Activated naive CD4-positive, alpha-beta T cell treated with anti-CD3 and anti-CD28 coated beads for 36 hours (primary cell): Measurements from ENCODE around the gene KCNMA1. TPM values are rescaled to one million over a fixed set of nuclear protein-coding genes. Genes with fewer than 3 reads are reported as not detected.

ENCODE experiments used
- CTCF ChIA-PET: fragments of 350-600 bp; sonication (Branson Sonifier 250); formaldehyde crosslinking; loops from one replicate; lab custom pipeline; 2021; ENCODE audit warnings: antibody characterized with exemption; lab: Charles Lee
- DNase-seq: peaks from one replicate; pipeline ENCODE4 v3.0.0-alpha.2; 2020
- H3K27ac Mint-ChIP-seq: one replicate; pipeline ENCODE4 v1.8.0; 2021; ENCODE audit warnings: mild to moderate bottlenecking, mixed read lengths
- H3K27me3 Mint-ChIP-seq: one replicate; pipeline ENCODE4 v1.8.0; 2021; ENCODE audit warnings: low read depth, mixed read lengths
- H3K36me3 Mint-ChIP-seq: one replicate; pipeline ENCODE4 v1.8.0; 2021; ENCODE audit warnings: low read depth, mixed read lengths
- H3K4me1 Mint-ChIP-seq: one replicate; pipeline ENCODE4 v1.8.0; 2021; ENCODE audit warnings: low read depth, mixed read lengths
- H3K4me3 Mint-ChIP-seq: one replicate; pipeline ENCODE4 v1.8.0; 2021; ENCODE audit warnings: mild to moderate bottlenecking, moderate library complexity, mixed read lengths
- H3K9me3 Mint-ChIP-seq: one replicate; pipeline ENCODE4 v1.8.0; 2021; ENCODE audit warnings: mixed read lengths
- intact Hi-C: fragments of 100-400 bp; cut with micrococcal nuclease; formaldehyde crosslinking; loops from one replicate; pipeline ENCODE4 v1.15.1; 2023
- total RNA-seq, 2 experiments: library from RNA; stranded (reverse); gene quantifications; one replicate each; pipeline ENCODE4 v1.2.3, GENCODE V29; 2021

Gene KCNMA1
- total RNA-seq, 2 experiments from 2014 or later: not detected

DNA sequence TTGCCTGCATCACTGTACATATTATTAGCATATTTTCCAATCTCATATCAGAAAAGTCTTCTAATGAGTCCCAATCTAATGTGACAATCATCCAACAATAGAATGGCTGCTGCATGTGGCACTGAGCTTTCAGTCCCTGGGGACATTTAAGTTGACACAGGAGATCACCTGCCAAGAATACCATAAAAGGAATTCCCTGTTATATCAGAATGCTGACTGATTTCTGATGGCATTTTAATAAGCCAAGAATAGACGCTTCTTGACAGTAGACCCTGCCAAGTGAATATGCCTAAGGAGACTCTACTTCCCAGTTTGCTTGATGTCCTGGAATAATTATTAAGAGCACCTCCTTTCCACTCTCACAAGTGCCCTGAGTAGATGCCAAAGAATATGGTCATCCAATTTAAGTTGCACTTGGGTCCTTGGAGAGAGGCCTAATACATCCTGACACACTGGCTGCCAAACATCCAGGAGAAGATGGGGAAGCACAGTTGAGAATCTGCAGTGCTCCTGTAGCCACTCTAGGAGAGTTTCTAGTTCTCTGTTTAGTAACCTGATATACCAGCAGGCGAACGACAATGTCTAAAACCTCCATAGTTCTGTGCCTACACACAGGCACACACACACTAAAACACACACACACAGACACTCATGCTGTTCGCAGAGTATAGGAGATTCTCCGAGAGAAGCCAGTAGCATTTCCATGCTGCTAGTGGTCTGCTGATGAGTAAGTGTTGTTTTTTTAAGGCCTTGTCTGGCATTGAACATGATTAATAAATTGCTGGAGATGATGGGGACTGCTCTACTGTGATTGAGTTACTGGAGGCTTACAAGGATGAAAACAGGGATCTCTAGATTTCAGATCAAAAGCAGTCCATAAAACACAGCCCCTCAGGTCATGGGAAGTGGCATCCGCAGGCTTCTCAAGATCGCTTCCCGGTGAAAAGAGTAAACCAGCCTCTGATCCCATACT is 369.6 kb downstream of the KCNMA1 start:
- intact Hi-C loops: no loop called here
- Mint-ChIP-seq H3K27ac (no peak overlapping the region), H3K4me1 (no peaks in the 10 kb centered on the region), H3K27me3 (peaks cover 5% of the 10 kb centered on the region), H3K36me3 (no peaks in the 10 kb centered on the region), H3K9me3 (no peaks in the 10 kb centered on the region), H3K4me3 (no peak overlapping the region)
- CTCF ChIA-PET: no interaction called here
- no peak for DNase-seq

DNA sequence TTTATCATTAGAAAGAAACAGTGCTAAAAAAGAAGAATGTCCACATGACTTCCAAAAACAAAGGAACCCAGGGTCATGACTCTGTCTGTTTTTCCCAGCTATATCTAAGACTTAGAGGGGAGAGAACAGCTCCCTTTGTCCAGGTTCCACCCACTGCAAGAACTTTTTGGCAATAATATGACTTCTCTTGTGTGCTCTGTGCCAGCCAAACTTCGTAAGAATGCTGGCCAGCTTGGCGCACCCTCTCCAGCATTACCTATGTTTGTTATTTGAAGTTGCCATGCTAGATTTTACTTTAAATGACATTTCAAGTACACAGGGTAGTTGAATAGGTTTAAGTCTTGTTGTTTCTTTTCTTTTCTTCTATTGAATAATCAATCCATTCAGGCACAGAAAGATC is 371.4 kb downstream of the KCNMA1 start:
- H3K27ac Mint-ChIP-seq: no peak overlapping the region
- H3K4me1 Mint-ChIP-seq: no peaks in the 10 kb centered on the region
- DNase-seq: no peak
- CTCF ChIA-PET: no interaction called here
- H3K36me3 Mint-ChIP-seq: no peaks in the 10 kb centered on the region
- H3K9me3 Mint-ChIP-seq: no peaks in the 10 kb centered on the region
- H3K4me3 Mint-ChIP-seq: no peak overlapping the region
- peaks cover 5% of the 10 kb centered on the region for H3K27me3 Mint-ChIP-seq
- intact Hi-C loops: no loop called here

DNA sequence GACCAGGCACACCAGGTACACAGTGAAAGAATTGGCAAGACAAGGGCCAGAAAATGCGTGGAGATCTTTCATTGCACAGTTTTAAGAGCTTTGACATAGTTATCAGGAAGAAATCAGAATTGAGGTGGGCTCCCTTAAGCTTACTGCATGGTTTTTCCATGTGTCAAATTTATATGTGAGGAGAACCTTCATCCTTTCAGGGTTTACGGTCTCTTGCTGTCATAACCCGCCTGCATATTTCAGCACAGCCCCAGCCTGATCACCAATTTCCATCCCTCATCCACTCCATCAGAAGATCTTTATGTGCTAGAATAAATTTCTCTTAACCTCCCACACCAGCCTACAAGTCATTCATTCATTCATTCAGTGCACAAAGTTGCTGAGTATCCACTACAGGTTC is 373.1 kb downstream of the KCNMA1 start:
- H3K27me3 Mint-ChIP-seq: peaks cover 5% of the 10 kb centered on the region
- H3K36me3 Mint-ChIP-seq: no peaks in the 10 kb centered on the region
- H3K4me3 Mint-ChIP-seq: no peak overlapping the region
- CTCF ChIA-PET: no interaction called here
- H3K27ac Mint-ChIP-seq: no peak overlapping the region
- no peak for DNase-seq
- intact Hi-C loops: no loop called here
- H3K4me1 Mint-ChIP-seq: no peaks in the 10 kb centered on the region
- H3K9me3 Mint-ChIP-seq: peaks cover 3% of the 10 kb centered on the region

DNA sequence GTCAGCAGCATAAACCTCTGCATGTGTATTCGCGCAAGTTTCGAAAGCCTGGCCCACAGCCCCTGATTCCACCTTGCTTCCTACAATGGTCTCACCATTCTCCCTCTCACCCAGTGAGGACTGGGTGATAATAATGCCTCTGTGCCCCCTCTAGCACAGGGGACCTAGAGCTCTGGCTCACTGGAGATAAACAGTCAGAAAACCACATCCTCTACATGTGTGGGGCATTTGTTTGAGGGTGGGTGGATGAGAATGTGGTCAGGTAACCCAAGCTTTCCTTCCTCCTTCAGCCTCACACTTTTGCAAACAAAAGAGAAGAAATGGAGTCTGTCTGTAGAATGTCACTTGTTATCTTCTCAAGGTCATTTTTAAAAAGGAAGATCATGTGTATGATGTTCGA is 373.5 kb downstream of the KCNMA1 start:
- no peak overlapping the region for H3K27ac Mint-ChIP-seq
- H3K4me3 Mint-ChIP-seq: no peak overlapping the region
- intact Hi-C loops: no loop called here
- H3K27me3 Mint-ChIP-seq: peaks cover 5% of the 10 kb centered on the region
- CTCF ChIA-PET: no interaction called here
- no peak for DNase-seq
- H3K36me3 Mint-ChIP-seq: no peaks in the 10 kb centered on the region
- no peaks in the 10 kb centered on the region for H3K4me1 Mint-ChIP-seq
- peaks cover 3% of the 10 kb centered on the region for H3K9me3 Mint-ChIP-seq

DNA sequence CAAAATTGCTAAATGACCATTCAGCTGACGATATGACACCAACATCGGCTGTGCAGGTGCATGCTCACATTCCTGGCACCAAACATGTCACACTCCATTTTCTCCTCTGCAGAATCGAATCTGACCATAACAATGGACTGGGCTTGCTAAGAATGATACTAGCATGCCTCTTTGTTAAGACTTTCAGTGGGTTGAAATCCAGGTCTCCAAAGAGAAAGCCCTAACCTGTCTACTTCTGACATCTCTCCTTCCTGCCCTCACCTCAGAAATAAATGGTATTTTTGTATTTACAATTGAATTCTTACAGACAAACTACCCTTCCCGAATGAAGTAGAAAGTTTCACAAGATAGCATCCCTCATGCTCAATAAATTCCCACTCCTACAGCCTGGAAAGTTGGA is 373.9 kb downstream of the KCNMA1 start:
- intact Hi-C loops: no loop called here
- Mint-ChIP-seq H3K36me3 (no peaks in the 10 kb centered on the region), H3K9me3 (peaks cover 3% of the 10 kb centered on the region), H3K4me3 (no peak overlapping the region), H3K4me1 (no peaks in the 10 kb centered on the region), H3K27ac (no peak overlapping the region), H3K27me3 (peaks cover 5% of the 10 kb centered on the region)
- CTCF ChIA-PET: no interaction called here
- DNase-seq: no peak

DNA sequence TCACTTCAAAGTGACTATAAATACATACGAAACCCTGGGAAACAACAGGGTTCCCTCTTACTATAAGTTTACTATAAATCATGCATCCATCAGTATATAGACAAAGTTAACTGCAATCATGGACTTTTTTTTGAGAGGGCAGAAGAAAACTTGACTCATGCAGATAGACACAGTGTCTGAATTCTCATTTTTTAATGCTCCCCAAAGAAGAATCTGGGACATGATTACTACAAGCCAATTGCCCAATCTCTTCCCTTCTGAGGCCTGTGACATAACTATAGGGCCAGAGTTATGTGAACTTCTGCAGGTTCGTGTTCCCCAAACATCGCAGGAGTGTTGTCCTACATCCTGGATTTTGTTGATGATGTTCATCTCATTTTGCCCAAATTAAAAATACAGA is 376.5 kb downstream of the KCNMA1 start:
- Mint-ChIP-seq H3K27ac (no peak overlapping the region), H3K4me1 (no peaks in the 10 kb centered on the region), H3K36me3 (no peaks in the 10 kb centered on the region), H3K9me3 (peaks cover 3% of the 10 kb centered on the region), H3K27me3 (peaks cover 5% of the 10 kb centered on the region), H3K4me3 (no peak overlapping the region)
- intact Hi-C loops: no loop called here
- CTCF ChIA-PET: no interaction called here
- no peak for DNase-seq

DNA sequence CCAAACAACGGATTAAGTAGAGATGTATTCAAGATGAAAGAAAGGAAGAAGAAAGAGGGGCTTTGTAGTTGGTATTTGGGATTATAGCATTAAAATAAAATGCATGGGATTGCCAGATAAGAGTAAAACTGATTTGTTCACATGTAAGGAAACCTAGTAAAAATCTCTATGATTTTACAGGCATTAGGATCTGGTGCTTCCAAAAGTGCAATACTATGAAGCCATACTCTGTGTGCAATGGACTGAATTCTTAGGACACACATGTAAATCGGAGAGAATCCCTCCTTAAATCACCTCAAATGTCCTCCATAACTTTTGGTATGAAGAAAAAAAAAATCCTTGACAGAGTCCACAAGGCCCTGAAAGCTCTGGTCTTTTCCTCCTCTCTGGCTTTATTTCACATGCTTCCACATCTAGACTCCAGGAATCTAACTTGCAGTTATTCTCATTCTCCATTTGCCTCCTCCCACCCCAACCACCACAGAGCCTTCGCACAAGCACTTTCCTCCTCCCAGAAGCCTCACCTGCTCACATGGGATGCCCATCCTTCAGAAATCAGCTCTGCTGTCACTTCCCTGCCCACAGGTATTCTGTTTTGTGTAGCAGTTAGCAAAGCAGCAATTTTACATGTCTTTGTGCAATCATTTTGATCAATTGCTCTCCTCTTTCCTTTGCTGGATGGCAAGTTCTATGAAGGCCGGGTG is 378.3 kb downstream of the KCNMA1 start:
- Mint-ChIP-seq H3K27me3 (peaks cover 5% of the 10 kb centered on the region), H3K36me3 (no peaks in the 10 kb centered on the region), H3K4me1 (no peaks in the 10 kb centered on the region), H3K27ac (no peak overlapping the region), H3K9me3 (peaks cover 3% of the 10 kb centered on the region), H3K4me3 (no peak overlapping the region)
- no peak for DNase-seq
- intact Hi-C loops: loop anchor here (10.0 kb wide), 1 partner anchor 455 kb away; no protein-coding TSS in a partner anchor
- CTCF ChIA-PET: no interaction called here

DNA sequence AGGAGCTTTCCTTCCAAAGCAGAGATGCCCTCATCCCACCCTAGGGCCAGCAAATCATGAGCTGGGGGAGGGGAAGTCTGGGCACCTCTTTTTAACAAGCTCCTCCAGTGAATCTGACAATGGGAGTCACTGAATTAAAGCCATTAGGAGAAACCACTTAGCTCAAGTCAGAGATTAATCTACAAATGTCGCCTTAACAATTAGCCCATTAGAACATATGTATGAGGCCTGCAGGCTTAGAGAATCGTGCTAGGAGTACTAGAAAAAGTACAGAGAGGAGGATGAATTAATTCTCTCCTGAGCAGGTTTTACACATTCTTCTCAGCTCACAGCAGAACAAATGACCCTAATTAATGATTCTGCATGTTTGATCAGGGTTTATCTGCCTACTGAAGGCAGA is 381.3 kb downstream of the KCNMA1 start:
- Mint-ChIP-seq H3K36me3 (no peaks in the 10 kb centered on the region), H3K27me3 (peaks cover 2% of the 10 kb centered on the region), H3K27ac (no peak overlapping the region), H3K4me1 (no peaks in the 10 kb centered on the region), H3K9me3 (peaks cover 3% of the 10 kb centered on the region), H3K4me3 (no peak overlapping the region)
- CTCF ChIA-PET: interaction anchor here (0.6 kb wide), 1 partner anchor 16 kb away, joined by 3 read pairs; no protein-coding TSS in a partner anchor
- intact Hi-C loops: loop anchor here (10.0 kb wide), 1 partner anchor 458 kb away; no protein-coding TSS in a partner anchor
- no peak for DNase-seq

DNA sequence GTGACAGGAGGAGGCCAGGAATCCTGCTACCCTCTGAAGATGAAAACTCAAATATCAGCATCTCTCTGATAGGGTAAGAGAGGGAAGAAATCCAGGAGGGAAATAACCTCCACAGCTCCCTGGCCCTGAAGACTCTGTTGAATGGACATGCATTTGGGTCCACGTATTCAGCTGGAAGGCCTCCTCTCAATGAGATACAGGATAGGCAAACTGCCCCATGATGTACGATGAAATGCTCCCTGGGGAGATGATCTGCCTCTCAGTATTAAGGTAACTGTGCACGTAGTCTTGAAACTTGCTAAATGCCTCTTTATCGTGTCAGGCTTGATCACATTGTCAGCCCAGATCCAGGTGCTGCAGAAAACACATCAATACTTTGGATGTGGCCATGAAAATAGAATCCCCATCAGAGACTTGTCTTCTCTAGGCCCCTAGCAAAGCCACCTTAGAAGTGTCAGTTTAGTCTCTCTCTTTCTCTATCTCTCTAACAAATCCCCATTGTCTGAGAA is 384.0 kb downstream of the KCNMA1 start:
- no peak for DNase-seq
- intact Hi-C loops: loop anchor here (5.0 to 10.0 kb wide), 2 partner anchors 389 to 461 kb away; no protein-coding TSS in a partner anchor
- H3K27me3 Mint-ChIP-seq: peaks cover 2% of the 10 kb centered on the region
- H3K9me3 Mint-ChIP-seq: no peaks in the 10 kb centered on the region
- CTCF ChIA-PET: interaction anchor here (0.7 kb wide), 1 partner anchor 317 kb away, joined by 3 read pairs; no protein-coding TSS in a partner anchor
- no peak overlapping the region for H3K27ac Mint-ChIP-seq
- H3K4me1 Mint-ChIP-seq: no peaks in the 10 kb centered on the region
- H3K4me3 Mint-ChIP-seq: no peak overlapping the region
- H3K36me3 Mint-ChIP-seq: no peaks in the 10 kb centered on the region

DNA sequence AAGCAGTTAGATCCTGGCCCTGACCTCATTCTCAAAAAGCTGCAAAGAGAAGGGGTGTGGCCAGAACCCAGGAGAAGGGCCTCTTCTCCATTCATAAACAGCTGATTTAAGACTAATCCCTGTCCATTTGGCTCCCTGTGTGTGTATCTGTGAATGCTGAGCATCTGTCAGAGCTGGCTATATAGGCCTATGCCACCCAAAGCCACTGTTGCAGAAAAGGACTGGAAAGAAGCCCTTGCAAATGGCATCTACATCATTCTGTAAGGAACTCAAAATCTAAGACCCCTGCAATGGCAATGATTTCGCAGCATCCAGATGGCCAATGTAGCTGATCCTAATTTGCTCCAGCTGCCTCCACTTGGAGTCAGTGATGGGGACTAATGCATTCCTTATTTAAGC is 384.5 kb downstream of the KCNMA1 start:
- peaks cover 2% of the 10 kb centered on the region for H3K27me3 Mint-ChIP-seq
- CTCF ChIA-PET: interaction anchor here (0.7 to 0.9 kb wide), 2 partner anchors 318 to 388 kb away, joined by 3 read pairs; no protein-coding TSS in a partner anchor
- H3K36me3 Mint-ChIP-seq: no peaks in the 10 kb centered on the region
- H3K27ac Mint-ChIP-seq: no peak overlapping the region
- no peak for DNase-seq
- H3K4me3 Mint-ChIP-seq: no peak overlapping the region
- intact Hi-C loops: loop anchor here (5.0 to 10.0 kb wide), 2 partner anchors 389 to 462 kb away; no protein-coding TSS in a partner anchor
- no peaks in the 10 kb centered on the region for H3K4me1 Mint-ChIP-seq
- H3K9me3 Mint-ChIP-seq: no peaks in the 10 kb centered on the region

DNA sequence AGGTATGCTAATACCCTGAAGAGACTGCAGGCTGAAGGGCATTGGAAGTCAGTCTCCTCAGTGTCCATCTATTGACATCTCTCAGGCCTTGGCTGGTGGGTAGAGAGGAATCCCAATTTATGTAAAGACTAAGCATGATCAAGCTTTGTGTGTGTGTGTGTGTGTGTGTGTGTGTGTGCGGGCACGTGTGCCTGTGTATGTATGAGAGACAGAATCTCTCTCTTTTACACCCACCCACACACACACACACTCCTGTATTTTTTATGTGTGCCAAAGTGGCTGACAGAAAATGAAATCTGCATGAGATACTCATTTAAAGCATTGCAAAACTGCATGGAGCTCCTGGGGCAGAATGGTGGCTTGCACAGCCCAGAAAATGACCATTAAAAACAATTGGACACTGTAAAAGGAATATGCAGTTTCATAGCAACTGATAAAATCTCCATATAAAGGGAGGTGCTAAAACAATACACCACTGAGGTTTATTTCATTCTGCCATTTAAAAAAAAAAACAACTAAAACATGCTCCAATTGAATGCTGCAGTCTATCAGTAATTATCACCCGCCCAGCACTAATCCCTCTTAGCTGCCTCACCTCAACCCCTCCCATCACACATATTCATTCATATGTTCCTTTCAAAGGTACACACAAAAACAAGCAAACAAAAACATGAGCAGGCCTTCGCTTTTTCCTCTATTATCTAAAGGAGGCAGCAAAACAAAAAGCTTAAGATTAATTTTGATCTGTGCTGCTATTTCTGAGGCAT is 385.0 kb downstream of the KCNMA1 start:
- CTCF ChIA-PET: interaction anchor here (0.7 to 0.9 kb wide), 2 partner anchors 318 to 389 kb away, joined by 3 read pairs; no protein-coding TSS in a partner anchor

More for the DNA sequence above, 385.0 kb downstream of the KCNMA1 start:
- H3K36me3 Mint-ChIP-seq: no peaks in the 10 kb centered on the region
- no peaks in the 10 kb centered on the region for H3K9me3 Mint-ChIP-seq
- intact Hi-C loops: loop anchor here (5.0 to 10.0 kb wide), 2 partner anchors 390 to 462 kb away; no protein-coding TSS in a partner anchor
- no peak overlapping the region for H3K4me3 Mint-ChIP-seq
- H3K4me1 Mint-ChIP-seq: no peaks in the 10 kb centered on the region
- peaks cover 2% of the 10 kb centered on the region for H3K27me3 Mint-ChIP-seq
- DNase-seq: no peak
- no peak overlapping the region for H3K27ac Mint-ChIP-seq
